Parathyroid adenoma (tissue), 2 donors: ENCODE results near the gene STAG2.
"Not testable (repeated sequence)": the region's sequence is repeated elsewhere in the genome, so short reads cannot be mapped to it uniquely, and the experiment has no call there.

Source experiments
- H2AFZ ChIP-seq: fragments of 300-600 bp; sonication (generic); one replicate; pipeline ENCODE4 v1.7.0; 2017; ENCODE audit warnings: antibody characterized with exemption, mild to moderate bottlenecking
- H3K27ac ChIP-seq: fragments of 300-600 bp; sonication (generic); one replicate; pipeline ENCODE4 v1.7.0; 2017
- H3K27me3 ChIP-seq: fragments of 300-600 bp; sonication (generic); one replicate; pipeline ENCODE4 v1.7.0; 2017; ENCODE audit warnings: low read length; ENCODE audit not compliant: control insufficient read depth, insufficient read depth
- H3K36me3 ChIP-seq: fragments of 300-600 bp; sonication (generic); one replicate; pipeline ENCODE4 v1.7.0; 2017; ENCODE audit warnings: low read length; ENCODE audit not compliant: control insufficient read depth, insufficient read depth
- H3K4me1 ChIP-seq: fragments of 300-600 bp; sonication (generic); one replicate; pipeline ENCODE4 v1.7.0; 2017; ENCODE audit warnings: control low read depth
- H3K4me2 ChIP-seq: fragments of 300-600 bp; sonication (generic); one replicate; pipeline ENCODE4 v1.7.0; 2017; ENCODE audit warnings: low read length
- H3K4me3 ChIP-seq: fragments of 300-600 bp; sonication (generic); one replicate; pipeline ENCODE4 v1.7.0; 2017; ENCODE audit warnings: low read depth, low read length
- H3K79me2 ChIP-seq: fragments of 300-600 bp; sonication (generic); one replicate; pipeline ENCODE4 v1.7.0; 2017; ENCODE audit warnings: control low read depth
- H3K9ac ChIP-seq: fragments of 300-600 bp; sonication (generic); one replicate; pipeline ENCODE4 v1.7.0; 2017; ENCODE audit warnings: mild to moderate bottlenecking
- H3K9me3 ChIP-seq: fragments of 300-600 bp; sonication (generic); one replicate; pipeline ENCODE4 v1.7.0; 2017; ENCODE audit warnings: low read length; ENCODE audit not compliant: control insufficient read depth
- TF ChIP-seq, protein P1 (sequence below): fragments of 300-600 bp; sonication (generic); IDR thresholded peaks from one replicate; pipeline ENCODE4 v1.7.0; 2017; ENCODE audit warnings: antibody characterized with exemption, mild to moderate bottlenecking
- donor health status: primary hyperparathyroidism.

Gene STAG2

DNA sequence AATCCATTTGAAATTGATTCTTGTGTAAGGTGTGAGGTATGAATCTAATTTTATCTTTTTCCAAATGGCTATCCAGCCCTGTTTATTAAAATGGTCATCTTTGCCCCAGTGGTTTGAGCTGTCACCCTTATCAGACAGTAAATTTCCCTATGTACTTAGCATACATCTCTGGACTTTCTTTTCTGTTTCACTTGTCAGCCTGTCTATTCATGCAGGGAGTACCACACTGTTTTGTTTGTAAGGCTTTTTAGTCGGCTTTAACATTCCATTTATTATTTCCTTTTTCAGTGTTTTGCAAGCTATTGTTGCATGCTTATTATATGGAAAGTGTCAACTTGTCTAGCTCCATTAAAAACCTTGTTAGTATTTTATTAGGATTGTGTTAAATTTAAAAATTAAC is 155.8 kb downstream of the STAG2 start:
- TF ChIP-seq, protein P1, sequence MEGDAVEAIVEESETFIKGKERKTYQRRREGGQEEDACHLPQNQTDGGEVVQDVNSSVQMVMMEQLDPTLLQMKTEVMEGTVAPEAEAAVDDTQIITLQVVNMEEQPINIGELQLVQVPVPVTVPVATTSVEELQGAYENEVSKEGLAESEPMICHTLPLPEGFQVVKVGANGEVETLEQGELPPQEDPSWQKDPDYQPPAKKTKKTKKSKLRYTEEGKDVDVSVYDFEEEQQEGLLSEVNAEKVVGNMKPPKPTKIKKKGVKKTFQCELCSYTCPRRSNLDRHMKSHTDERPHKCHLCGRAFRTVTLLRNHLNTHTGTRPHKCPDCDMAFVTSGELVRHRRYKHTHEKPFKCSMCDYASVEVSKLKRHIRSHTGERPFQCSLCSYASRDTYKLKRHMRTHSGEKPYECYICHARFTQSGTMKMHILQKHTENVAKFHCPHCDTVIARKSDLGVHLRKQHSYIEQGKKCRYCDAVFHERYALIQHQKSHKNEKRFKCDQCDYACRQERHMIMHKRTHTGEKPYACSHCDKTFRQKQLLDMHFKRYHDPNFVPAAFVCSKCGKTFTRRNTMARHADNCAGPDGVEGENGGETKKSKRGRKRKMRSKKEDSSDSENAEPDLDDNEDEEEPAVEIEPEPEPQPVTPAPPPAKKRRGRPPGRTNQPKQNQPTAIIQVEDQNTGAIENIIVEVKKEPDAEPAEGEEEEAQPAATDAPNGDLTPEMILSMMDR = no peak
- Histone ChIP-seq H2AFZ (no peak overlapping the region), H3K27ac (no peak overlapping the region), H3K79me2 (no peaks in the 10 kb centered on the region), H3K27me3 (no peaks in the 10 kb centered on the region), H3K4me2 (no peak overlapping the region), H3K9me3 (no peaks in the 10 kb centered on the region), H3K9ac (no peak overlapping the region), H3K36me3 (no peaks in the 10 kb centered on the region), H3K4me1 (no peaks in the 10 kb centered on the region), H3K4me3 (no peak overlapping the region)

- TF ChIP-seq, protein P1 = no peak
- H3K79me2 ChIP-seq = no peaks in the 10 kb centered on the region
- H3K9me3 ChIP-seq = no peaks in the 10 kb centered on the region
- H2AFZ ChIP-seq = no peak overlapping the region
- no peak overlapping the region for H3K27ac ChIP-seq
- no peak overlapping the region for H3K4me2 ChIP-seq
- no peak overlapping the region for H3K9ac ChIP-seq
- no peaks in the 10 kb centered on the region for H3K4me1 ChIP-seq
- no peaks in the 10 kb centered on the region for H3K36me3 ChIP-seq
- H3K4me3 ChIP-seq = no peak overlapping the region
- H3K27me3 ChIP-seq = no peaks in the 10 kb centered on the region
These were observed 164.0 kb downstream of the STAG2 start for GRCh38 chrX:124125471-124125870.

GRCh38 chrX:124127496-124127895 is 166.0 kb downstream of the STAG2 start:
- Histone ChIP-seq H3K9ac (no peak overlapping the region), H3K4me1 (no peaks in the 10 kb centered on the region), H3K9me3 (no peaks in the 10 kb centered on the region), H3K4me2 (no peak overlapping the region), H2AFZ (no peak overlapping the region), H3K27ac (no peak overlapping the region), H3K36me3 (no peaks in the 10 kb centered on the region), H3K4me3 (no peak overlapping the region), H3K27me3 (no peaks in the 10 kb centered on the region), H3K79me2 (no peaks in the 10 kb centered on the region)
- TF ChIP-seq, protein P1 = no peak

DNA sequence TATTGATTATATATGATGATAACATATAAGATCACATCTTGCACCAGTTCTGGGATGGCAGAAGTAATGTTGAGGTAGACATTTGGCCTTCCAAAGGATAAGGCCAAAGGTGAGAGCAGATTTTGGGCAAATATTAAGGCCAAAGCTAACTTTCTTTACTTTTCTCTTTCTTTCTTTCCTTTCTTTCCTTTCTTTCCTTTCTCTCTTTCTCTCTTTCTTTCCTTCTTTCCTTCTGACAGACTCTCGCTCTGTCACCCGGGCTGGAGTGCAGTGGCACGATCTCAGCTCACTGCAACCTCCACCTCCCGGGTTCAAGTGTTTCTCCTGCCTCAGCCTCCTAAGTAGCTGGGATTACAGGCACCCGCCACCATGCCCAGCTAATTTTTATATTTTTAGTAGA is 170.9 kb downstream of the STAG2 start:
- H3K27ac ChIP-seq, H3K4me3 ChIP-seq, H3K36me3 ChIP-seq, H3K4me2 ChIP-seq, H3K27me3 ChIP-seq, H3K4me1 ChIP-seq, H3K79me2 ChIP-seq, H3K9ac ChIP-seq, H3K9me3 ChIP-seq, H2AFZ ChIP-seq: not testable (repeated sequence)

- Histone ChIP-seq H3K4me3 (no peak overlapping the region), H3K79me2 (no peaks in the 10 kb centered on the region)
These were observed 184.2 kb downstream of the STAG2 start for GRCh38 chrX:124145749-124146148.

More at GRCh38 chrX:124145749-124146148, 184.2 kb downstream of the STAG2 start:
- Histone ChIP-seq H3K36me3 (no peaks in the 10 kb centered on the region), H3K4me2 (no peak overlapping the region), H3K27ac (no peak overlapping the region), H3K9ac (no peak overlapping the region), H3K9me3 (no peaks in the 10 kb centered on the region), H2AFZ (no peak overlapping the region), H3K4me1 (no peaks in the 10 kb centered on the region), H3K27me3 (no peaks in the 10 kb centered on the region)
- TF ChIP-seq, protein P1 = no peak
